Common myeloid progenitor, CD34-positive (primary cell): ENCODE results near the gene HMCN2.

Experiments
- CTCF ChIA-PET: fragments of 350-600 bp; sonication (Branson Sonifier 250); formaldehyde crosslinking; loops from one replicate; lab custom pipeline; 2021; ENCODE audit warnings: antibody characterized with exemption; lab: Charles Lee
- POLR2A ChIA-PET: fragments of 350-600 bp; sonication (Branson Sonifier 250); formaldehyde crosslinking; loops from one replicate; lab custom pipeline; 2021; ENCODE audit warnings: antibody characterized with exemption; lab: Charles Lee
- DNase-seq, 3 donors: peaks; one replicate each; pipeline versions ENCODE4 v3.0.0 to v3.0.0-alpha.2; 2013
- H3K27ac ChIP-seq, 2 experiments: 1 replicate in 1 of 2; 2 replicates in 1 of 2; pipeline ENCODE4 v1.7.0; 2013; ENCODE audit warnings: inconsistent platforms in 2 of 2, low read length in 2 of 2, mild to moderate bottlenecking in 2 of 2, low read depth in 1 of 2, moderate library complexity in 1 of 2; ENCODE audit not compliant: severe bottlenecking in 2 of 2, insufficient read depth in 1 of 2, poor library complexity in 1 of 2
- H3K27me3 ChIP-seq, 5 experiments: replicated peaks in 2 of 5; 1 replicate in 3 of 5; 2 replicates in 2 of 5; pipeline versions ENCODE4 v1.6.1 to v1.7.0; 2013; ENCODE audit warnings: low read length in 4 of 5, mild to moderate bottlenecking in 2 of 5, moderate library complexity in 2 of 5, inconsistent platforms in 1 of 5; ENCODE audit not compliant: insufficient read depth in 5 of 5, control insufficient read depth in 4 of 5
- H3K36me3 ChIP-seq, 4 experiments: 1 replicate in 2 of 4; 2 replicates in 2 of 4; pipeline versions ENCODE4 v1.6.1 to v1.7.0; 2013; ENCODE audit warnings: low read length in 3 of 4, control low read depth in 1 of 4, mild to moderate bottlenecking in 1 of 4; ENCODE audit not compliant: control insufficient read depth in 4 of 4, insufficient read depth in 4 of 4
- H3K4me1 ChIP-seq, 4 experiments: 1 replicate in 3 of 4; 2 replicates in 1 of 4; pipeline versions ENCODE4 v1.6.1 to v1.7.1; 2013; ENCODE audit warnings: low read length in 3 of 4, mild to moderate bottlenecking in 3 of 4, control low read depth in 1 of 4, inconsistent platforms in 1 of 4, moderate library complexity in 1 of 4; ENCODE audit not compliant: control insufficient read depth in 4 of 4, insufficient read depth in 4 of 4; ENCODE audit errors: control extremely low read depth in 1 of 4
- H3K4me3 ChIP-seq, 7 experiments: 1 replicate in 4 of 7; 2 replicates in 3 of 7; pipeline versions ENCODE4 v1.5.1 to v1.7.0; 2013; ENCODE audit warnings: mild to moderate bottlenecking in 7 of 7, low read length in 6 of 7, moderate library complexity in 6 of 7, inconsistent platforms in 2 of 7, low read depth in 2 of 7, control low read depth in 1 of 7; ENCODE audit not compliant: insufficient read depth in 4 of 7, control insufficient read depth in 1 of 7; ENCODE audit errors: extremely low read depth in 1 of 7
- H3K9me3 ChIP-seq, 5 experiments: 1 replicate in 4 of 5; 2 replicates in 1 of 5; pipeline versions ENCODE4 v1.6.1 to v1.7.1; 2013; ENCODE audit warnings: low read length in 4 of 5, mild to moderate bottlenecking in 2 of 5, inconsistent platforms in 1 of 5, low read depth in 1 of 5, moderate library complexity in 1 of 5; ENCODE audit not compliant: control insufficient read depth in 4 of 5, insufficient read depth in 2 of 5; ENCODE audit errors: control extremely low read depth in 1 of 5
- WGBS: methylation state at CpG from one replicate; pipeline ENCODE4 v1.1.5; 2013; ENCODE audit not compliant: insufficient coverage; 5-methylcytosine and 5-hydroxymethylcytosine counted together

HMCN2 gene

DNA sequence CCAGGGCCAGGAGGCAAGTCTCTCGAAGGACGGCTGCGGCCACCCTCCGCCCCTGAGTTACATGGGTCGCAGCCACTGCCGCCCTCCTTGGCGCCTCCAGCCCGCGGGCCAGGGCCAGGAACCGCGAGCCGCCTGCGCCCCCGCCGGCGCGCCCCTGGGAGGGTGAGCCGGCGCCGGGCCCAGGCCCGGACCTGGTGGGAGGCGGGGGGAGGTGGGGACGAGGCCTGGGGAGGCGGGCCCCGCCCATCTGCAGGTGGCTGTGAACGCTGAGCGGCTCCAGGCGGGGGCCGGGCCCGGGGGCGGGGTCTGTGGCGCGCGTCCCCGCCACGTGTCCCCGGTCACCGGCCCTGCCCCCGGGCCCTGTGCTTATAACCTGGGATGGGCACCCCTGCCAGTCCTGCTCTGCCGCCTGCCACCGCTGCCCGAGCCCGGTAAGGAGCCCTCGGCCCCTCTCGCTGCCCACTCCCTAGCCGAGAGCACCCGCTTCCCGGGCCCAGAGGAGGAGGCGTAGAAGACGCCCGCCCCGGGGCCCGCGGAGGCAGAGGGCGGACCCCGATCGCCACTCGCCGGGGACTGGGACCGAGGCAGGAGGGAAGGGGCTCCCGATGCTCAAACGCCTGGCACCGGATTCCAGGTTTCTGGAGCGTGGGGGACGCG is 179.1 kb downstream of the HMCN2 start, which contains the start of gene ASS1:
Gene ASS1 (plus strand): TSS at position 397 of the 657 bp plus-strand sequence. CDS start 7,268 bp downstream, outside the sequence.
- under 1% methylated on average over 52 of the region's 66 CpGs for WGBS
- Histone ChIP-seq H3K9me3 (peaks cover 3 to 13% (median 6%) of the 10 kb centered on the region in 5 experiments), H3K27ac (no peak within 1 kb of the TSS), H3K27me3 (peaks cover 2 to 65% (median 18%) of the 10 kb centered on the region in 5 experiments), H3K4me1 (peaks cover 0 to 13% (median 11%) of the 10 kb centered on the region in 4 experiments), H3K4me3 (peak within 1 kb of the TSS; percentile 33 to 70 (median 46)), H3K36me3 (no peaks in the 10 kb centered on the region)
- ChIA-PET POLR2A (no interaction called here), CTCF (interaction anchor here (0.6 kb wide), 1 partner anchor 262 kb away, joined by 3 read pairs; no protein-coding TSS in a partner anchor)
- peak; percentile 33 to 71 (median 50) for DNase-seq

DNA sequence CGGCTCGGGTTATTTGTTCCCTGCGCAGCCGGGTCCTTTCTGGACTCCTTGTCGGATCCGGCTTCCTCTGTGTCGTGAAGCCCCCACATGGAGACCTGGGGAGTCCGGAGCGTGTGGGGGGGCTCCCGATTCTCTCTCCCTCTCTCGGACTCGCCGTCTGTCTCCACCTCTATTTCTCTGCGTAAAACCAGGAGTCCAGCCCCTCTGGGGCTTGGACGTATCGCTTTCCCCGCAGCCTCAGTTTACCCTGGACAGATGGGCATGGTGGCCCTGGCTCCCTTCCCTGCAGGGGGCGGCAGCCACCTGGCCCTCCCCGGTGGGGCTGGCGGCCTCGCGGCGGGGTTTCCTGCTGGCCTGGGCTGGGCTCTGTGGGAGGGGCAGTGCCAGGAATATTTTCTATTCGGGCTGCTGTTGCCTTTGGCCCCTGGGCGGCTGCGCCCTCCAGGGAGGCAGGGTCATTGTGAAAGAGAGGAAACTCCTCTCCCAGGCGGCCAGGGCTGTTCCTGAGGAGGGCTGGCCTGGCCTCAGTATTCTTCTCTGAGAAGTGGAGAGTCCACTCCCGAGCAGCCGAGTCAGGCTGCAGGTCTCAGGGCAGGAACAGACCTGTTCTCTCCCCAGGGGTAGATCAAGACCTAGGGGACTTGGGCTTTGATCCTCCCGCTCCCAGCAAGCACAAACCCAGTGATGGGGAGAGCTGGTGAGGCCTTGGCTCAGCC is 179.9 kb downstream of the HMCN2 start:
- Histone ChIP-seq H3K4me1 (peaks cover 0 to 13% (median 11%) of the 10 kb centered on the region in 4 experiments), H3K4me3 (peak overlapping the region; percentile 33 to 70 (median 46)), H3K36me3 (no peaks in the 10 kb centered on the region), H3K27ac (no peak overlapping the region), H3K27me3 (peaks cover 2 to 73% (median 21%) of the 10 kb centered on the region in 5 experiments), H3K9me3 (peaks cover 3 to 13% (median 6%) of the 10 kb centered on the region in 5 experiments)
- CTCF ChIA-PET: no interaction called here
- no peak for DNase-seq
- POLR2A ChIA-PET: no interaction called here
- WGBS: 19% methylated on average over 21 of the region's 30 CpGs

DNA sequence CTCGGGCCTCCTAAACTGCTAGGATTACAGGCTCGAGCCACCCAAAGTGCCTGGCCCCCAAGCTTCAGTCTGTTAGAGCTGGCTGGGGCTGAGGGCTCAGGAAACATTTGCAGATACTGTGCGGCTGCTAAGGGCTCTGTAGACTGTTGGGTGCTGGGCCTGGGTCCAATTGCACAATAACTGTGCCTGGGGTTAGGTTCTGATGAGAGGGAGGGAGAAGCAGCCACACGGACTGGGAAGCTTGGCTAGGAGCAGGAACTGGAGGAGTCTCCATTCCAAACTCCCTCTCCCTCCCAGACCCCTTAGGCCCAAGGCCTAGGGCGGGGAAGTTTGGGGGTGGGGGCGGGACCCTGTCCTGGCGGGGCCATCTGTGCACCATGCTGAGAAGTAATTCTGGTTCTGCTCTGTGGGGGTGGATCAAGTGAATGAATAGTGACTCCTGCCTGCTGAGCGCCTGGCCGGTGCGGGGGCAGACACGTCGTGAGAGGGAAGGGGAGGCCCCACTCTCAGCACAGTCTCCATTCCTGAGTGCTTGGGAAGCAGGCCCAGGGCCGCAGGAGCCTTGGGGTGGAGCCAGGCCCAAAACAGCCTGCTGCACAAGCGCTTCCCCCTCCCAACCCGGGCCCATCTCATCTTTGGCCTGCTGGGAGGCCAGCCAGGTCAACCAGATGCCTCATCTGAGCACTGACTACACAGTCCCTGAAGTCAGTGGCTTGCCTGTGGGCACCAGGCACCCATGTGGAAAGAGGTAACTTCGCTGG is 180.7 kb downstream of the HMCN2 start:
- Histone ChIP-seq H3K27me3 (peaks cover 1 to 80% (median 23%) of the 10 kb centered on the region in 5 experiments), H3K27ac (no peak overlapping the region), H3K4me1 (peaks cover 0 to 17% (median 11%) of the 10 kb centered on the region in 4 experiments), H3K9me3 (peaks cover 0 to 6% (median 2%) of the 10 kb centered on the region in 5 experiments), H3K36me3 (no peaks in the 10 kb centered on the region), H3K4me3 (no peak overlapping the region)
- no peak for DNase-seq
- POLR2A ChIA-PET: no interaction called here
- 92% methylated on average over 12 of the region's 16 CpGs for WGBS
- CTCF ChIA-PET: interaction anchor here (1.1 to 1.3 kb wide), 2 partner anchors 10 to 236 kb away, joined by 3 read pairs; no protein-coding TSS in a partner anchor

DNA sequence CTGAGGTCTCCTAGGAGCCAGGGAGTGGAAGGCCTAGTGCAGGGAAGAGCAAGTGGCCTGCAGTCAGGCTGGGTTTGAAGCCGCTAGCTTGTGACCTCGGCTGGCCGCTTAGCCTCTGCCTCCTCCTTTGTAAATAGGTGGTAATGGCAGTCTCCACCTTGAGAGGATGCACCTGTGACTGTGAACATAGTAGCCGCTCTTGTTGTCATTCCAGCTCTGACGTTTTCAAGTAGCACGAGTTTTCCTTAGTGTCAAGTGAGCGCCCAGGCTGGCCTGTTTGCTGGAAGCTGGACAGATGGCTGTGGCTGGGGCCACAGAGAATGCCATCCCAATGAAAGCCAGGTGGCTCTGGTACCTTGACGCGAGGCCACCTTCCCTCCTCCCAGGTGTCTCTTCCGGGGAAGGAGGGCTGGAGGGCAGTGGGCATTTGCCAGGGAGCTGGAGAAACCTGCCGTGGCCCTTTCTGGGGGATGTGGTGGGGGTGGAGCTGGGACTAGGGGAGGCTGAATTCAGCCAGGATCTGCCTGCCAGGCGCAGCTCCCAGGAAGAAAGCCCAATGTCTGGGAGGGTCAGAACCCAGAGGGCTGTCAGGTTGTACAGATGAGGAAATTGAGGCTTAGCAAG is 181.7 kb downstream of the HMCN2 start:
- Histone ChIP-seq H3K36me3 (no peaks in the 10 kb centered on the region), H3K9me3 (no peaks in the 10 kb centered on the region), H3K27ac (no peak overlapping the region), H3K27me3 (peaks cover 0 to 85% (median 23%) of the 10 kb centered on the region in 5 experiments), H3K4me3 (no peak overlapping the region), H3K4me1 (peaks cover 0 to 17% (median 11%) of the 10 kb centered on the region in 4 experiments)
- POLR2A ChIA-PET: no interaction called here
- CTCF ChIA-PET: interaction anchor here (0.7 to 1.8 kb wide), 4 partner anchors 11 to 235 kb away, joined by 3 to 6 read pairs (median 4); no protein-coding TSS in a partner anchor
- no peak for DNase-seq
- 93% methylated on average over 9 of the region's 12 CpGs for WGBS

DNA sequence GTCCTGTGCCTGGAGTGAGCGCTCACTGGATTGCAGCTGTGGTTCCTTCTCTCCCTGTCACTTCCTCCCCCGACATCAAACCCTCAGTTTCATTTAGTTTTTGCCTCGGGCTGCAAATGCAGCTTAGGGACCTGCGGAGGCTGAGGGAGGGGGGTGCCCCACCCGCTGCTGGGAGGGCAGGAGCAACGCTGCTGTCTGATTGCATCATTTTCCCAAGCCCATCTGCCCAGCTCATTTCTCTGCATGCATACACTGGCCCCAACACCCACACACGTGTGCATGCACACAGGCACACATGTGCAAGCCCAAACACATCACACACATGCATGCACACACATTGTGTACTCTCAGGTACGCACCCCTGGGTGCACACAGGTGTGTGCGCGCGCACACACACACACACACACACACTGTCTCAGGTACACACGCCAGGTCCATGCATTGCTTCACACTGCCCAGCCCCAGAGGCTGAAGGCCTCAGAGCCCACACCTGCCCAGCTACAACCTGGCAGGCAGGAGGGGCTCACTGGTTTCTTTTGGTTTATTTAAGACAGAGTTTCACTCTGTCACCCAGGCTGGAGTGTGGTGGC is 182.6 kb downstream of the HMCN2 start:
- POLR2A ChIA-PET: interaction anchor here (0.6 to 0.7 kb wide), 2 partner anchors 200 to 580 kb away, joined by 5 to 6 read pairs; no protein-coding TSS in a partner anchor
- Histone ChIP-seq H3K36me3 (no peaks in the 10 kb centered on the region), H3K9me3 (no peaks in the 10 kb centered on the region), H3K27ac (no peak overlapping the region), H3K27me3 (peaks cover 0 to 81% (median 26%) of the 10 kb centered on the region in 5 experiments), H3K4me1 (peaks cover 0 to 17% (median 11%) of the 10 kb centered on the region in 4 experiments), H3K4me3 (no peak overlapping the region)
- CTCF ChIA-PET: interaction anchor here (1.0 to 1.8 kb wide), 4 partner anchors 10 to 22 kb away, joined by 3 to 6 read pairs (median 3); no protein-coding TSS in a partner anchor
- 96% methylated on average over 5 of the region's 12 CpGs for WGBS
- DNase-seq: no peak
